ENCODE results near the gene TMBIM6. TPM values are rescaled to one million over a fixed set of nuclear protein-coding genes. Genes with fewer than 3 reads are reported as not detected.
"Not testable (repeated sequence)": the region's sequence is repeated elsewhere in the genome, so short reads cannot be mapped to it uniquely, and the experiment has no call there.

The TMBIM6 gene
- total RNA-seq, 4 donors from 2014 or later = 238 to 407 (median 319) TPM

DNA sequence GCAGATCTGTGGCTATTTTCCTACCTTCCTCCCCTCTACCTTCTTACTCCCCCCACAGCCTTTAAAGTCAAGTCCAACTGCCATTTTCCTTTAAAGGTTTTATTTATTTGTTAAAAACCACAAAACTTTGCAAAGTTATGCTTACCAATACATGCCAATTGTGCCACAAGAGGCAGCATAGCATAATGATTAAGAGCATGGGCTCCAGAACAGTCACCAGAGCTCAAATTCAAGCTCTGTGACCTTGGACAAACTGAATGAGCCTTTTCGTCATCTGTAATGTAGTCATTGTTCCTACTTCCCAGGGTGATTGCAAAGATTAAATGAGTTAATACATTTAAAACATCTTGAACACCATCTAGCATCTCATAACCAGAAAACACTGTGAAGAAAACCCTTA is 21.1 kb upstream of the TMBIM6 start:
- TF ChIP-seq POLR2A (IDR thresholded peaks at IDR 0.05) = no peak
- H3K4me3 ChIP-seq (ENCODE audit: low read depth, poor library complexity, severe bottlenecking) = no peak overlapping the region
- DNase-seq (ENCODE audit: low spot score in 2 of 2) = no peak
- intact Hi-C loops (cut with DNase I; ENCODE audit: low total_unique reads) = no loop called here
- 77 to 78% methylated on average over 1 of the region's 1 CpG for WGBS, 2 donors

DNA sequence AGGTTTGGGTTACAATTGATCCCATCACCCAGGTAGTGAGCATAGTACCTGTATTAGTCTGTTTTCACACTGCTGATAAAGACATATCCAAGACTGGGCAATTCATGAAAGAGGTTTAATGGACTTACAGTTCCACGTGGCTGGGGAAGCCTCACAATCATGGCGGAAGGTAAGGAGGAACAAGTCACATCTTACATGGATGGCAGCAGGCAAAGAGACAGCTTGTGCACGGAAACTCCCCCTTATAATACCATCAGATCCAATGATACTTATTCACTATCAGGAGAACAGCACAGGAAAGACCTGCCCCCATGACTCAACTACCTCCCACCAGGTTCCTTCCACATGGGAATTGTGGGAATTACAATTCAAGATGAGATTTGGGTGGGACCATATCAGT is 20.0 kb upstream of the TMBIM6 start:
- H3K4me3 ChIP-seq (ENCODE audit: low read depth, poor library complexity, severe bottlenecking); DNase-seq (ENCODE audit: low spot score in 2 of 2); intact Hi-C loops (cut with DNase I; ENCODE audit: low total_unique reads): not testable (repeated sequence)
- 79 to 88% methylated on average over 3 of the region's 3 CpGs for WGBS, 2 donors

DNA sequence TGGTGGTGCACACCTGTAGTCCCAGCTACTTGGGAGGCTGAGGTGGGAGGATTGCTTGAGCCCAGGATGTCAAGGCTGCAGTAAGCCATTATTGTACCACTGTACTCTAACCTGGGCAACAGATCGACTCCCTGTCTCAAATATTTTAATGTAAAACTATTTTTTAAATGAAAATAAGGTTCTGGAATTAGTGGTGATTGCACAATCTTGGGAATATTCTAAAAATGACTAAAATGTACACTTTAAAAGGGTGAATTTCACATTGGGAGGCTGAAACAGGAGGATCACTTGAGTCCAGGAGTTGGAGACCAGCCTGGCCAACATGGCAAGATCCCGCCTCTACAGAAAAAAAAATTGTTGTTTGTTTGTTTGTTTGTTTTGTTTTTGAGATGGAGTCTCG is 12.9 kb upstream of the TMBIM6 start:
- DNase-seq (ENCODE audit: low spot score in 2 of 2) = no peak
- WGBS, 2 donors = 96 to 100% methylated on average over 3 of the region's 3 CpGs
- H3K4me3 ChIP-seq (ENCODE audit: low read depth, poor library complexity, severe bottlenecking) = no peak overlapping the region
- no peak for TF ChIP-seq POLR2A (IDR thresholded peaks at IDR 0.05)
- intact Hi-C loops (cut with DNase I; ENCODE audit: low total_unique reads) = no loop called here

DNA sequence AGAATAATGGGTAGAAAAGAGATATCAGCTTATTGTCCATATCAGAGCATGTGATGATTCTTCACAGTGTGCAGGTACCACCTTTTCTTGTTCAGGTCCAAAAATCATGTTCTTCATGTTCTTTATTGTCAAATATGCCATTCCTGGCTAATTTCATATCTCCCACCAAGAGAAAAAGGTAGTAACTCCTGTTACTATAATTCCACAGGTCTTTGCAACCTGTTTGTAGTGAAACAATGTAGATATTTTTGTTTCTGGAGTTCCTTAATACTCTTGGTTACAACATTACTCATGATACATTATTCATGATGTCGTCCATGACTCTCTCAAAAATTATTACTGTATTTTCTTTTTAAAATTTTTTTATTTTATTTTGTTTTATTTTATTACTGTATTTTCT is 11.3 kb upstream of the TMBIM6 start:
- 76 to 88% methylated on average over 1 of the region's 1 CpG for WGBS, 2 donors
- TF ChIP-seq POLR2A (IDR thresholded peaks at IDR 0.05) = no peak
- TF ChIP-seq, protein P1, sequence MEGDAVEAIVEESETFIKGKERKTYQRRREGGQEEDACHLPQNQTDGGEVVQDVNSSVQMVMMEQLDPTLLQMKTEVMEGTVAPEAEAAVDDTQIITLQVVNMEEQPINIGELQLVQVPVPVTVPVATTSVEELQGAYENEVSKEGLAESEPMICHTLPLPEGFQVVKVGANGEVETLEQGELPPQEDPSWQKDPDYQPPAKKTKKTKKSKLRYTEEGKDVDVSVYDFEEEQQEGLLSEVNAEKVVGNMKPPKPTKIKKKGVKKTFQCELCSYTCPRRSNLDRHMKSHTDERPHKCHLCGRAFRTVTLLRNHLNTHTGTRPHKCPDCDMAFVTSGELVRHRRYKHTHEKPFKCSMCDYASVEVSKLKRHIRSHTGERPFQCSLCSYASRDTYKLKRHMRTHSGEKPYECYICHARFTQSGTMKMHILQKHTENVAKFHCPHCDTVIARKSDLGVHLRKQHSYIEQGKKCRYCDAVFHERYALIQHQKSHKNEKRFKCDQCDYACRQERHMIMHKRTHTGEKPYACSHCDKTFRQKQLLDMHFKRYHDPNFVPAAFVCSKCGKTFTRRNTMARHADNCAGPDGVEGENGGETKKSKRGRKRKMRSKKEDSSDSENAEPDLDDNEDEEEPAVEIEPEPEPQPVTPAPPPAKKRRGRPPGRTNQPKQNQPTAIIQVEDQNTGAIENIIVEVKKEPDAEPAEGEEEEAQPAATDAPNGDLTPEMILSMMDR (IDR thresholded peaks at IDR 0.05) = no peak
- no peak for DNase-seq (ENCODE audit: low spot score in 2 of 2)
- no peak overlapping the region for H3K4me3 ChIP-seq (ENCODE audit: low read depth, poor library complexity, severe bottlenecking)
- intact Hi-C loops (cut with DNase I; ENCODE audit: low total_unique reads) = no loop called here

DNA sequence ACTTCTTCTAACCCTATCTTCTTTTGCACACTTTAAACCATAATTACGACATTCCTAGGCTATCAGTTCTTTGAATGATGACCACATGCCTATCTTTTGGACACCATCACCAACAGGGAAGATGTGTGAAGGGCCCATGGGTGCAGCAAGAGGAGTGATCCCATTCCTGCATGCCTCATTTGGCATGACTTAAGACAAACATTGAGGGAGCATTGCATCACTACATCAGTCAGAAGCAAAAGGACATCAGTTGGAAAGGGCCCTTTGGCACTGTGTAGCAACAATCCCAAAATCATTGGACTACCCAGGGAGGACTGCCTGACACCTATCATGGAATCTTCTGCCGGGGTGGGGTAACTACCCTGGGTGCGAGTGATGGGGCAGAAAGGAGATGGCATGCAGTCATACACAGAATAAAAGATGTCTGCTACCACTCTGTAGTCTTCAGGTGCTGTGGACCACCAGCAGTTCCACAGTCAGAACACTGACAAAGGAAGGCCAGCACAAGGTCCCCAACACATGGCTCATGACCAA is 10.7 kb upstream of the TMBIM6 start:
- intact Hi-C loops (cut with DNase I; ENCODE audit: low total_unique reads) = no loop called here
- 86 to 98% methylated on average over 3 of the region's 3 CpGs for WGBS, 2 donors
- no peak for DNase-seq (ENCODE audit: low spot score in 2 of 2)
- H3K4me3 ChIP-seq (ENCODE audit: low read depth, poor library complexity, severe bottlenecking) = no peak overlapping the region
- no peak for TF ChIP-seq POLR2A (IDR thresholded peaks at IDR 0.05)
- TF ChIP-seq, protein P1 (IDR thresholded peaks at IDR 0.05) = no peak

DNA sequence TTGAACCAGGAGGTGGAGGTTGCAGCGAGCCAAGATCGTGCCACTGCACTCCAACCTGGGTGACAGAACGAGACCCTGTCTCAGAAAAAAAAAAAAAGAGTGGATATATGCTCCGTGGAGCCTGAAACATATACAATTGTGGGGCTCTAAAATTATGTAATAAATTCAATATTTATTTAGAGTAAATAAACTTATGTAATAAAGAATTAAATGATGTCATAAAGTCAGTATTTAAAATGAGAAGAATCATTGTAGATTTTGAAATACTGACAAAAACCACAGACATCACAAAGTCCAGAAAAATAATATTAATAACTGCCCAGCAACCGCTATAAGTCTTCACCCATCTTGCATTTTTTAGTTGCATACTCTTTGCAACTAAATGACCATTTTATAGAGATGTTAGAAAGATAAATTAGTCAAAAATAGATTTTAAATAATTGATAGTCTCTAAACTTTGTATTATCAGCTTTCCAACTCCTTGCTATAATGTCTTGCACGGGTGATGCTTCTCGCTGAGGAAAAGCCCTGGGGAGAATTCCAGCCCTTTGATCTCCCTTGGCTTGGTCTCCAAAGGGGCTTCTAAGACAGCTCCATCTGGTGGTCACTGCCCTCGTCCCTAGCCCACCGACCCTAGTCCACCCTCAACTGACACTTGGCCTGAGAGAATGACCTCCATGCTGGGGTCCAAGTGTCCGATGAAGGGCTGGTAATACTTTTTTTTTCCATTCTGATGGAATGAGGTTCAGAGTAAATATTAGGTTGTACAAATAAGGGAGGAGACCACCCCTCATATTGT is 7.9 kb upstream of the TMBIM6 start:
- intact Hi-C loops (cut with DNase I; ENCODE audit: low total_unique reads) = no loop called here
- TF ChIP-seq POLR2A (IDR thresholded peaks at IDR 0.05) = no peak
- TF ChIP-seq, protein P1 (IDR thresholded peaks at IDR 0.05) = no peak
- H3K4me3 ChIP-seq (ENCODE audit: low read depth, poor library complexity, severe bottlenecking) = no peak overlapping the region
- 79 to 82% methylated on average over 10 of the region's 10 CpGs for WGBS, 2 donors
- DNase-seq (ENCODE audit: low spot score in 2 of 2) = no peak

DNA sequence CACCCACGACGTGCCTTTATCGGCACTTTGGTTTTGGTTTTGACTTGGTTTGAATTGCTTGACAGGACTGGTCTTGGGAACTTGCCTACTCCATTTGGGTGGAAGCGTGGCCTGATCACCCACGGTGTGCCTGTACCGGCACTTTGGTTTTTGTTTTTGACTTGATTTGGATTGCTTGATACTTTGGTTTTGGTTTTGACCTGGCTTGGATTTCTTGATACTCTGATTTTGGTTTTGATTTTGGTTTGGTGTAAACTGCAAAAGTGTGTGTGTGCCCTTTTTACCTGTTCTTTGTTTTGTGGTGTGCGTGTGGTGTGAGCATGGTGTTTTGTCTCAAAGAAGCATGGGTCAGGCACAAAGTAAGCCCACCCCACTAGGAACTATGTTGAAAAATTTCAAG is 6.5 kb upstream of the TMBIM6 start:
- DNase-seq (ENCODE audit: low spot score in 2 of 2); H3K4me3 ChIP-seq (ENCODE audit: low read depth, poor library complexity, severe bottlenecking); intact Hi-C loops (cut with DNase I; ENCODE audit: low total_unique reads): not testable (repeated sequence)
- WGBS, 2 donors = 94 to 95% methylated on average over 7 of the region's 7 CpGs

DNA sequence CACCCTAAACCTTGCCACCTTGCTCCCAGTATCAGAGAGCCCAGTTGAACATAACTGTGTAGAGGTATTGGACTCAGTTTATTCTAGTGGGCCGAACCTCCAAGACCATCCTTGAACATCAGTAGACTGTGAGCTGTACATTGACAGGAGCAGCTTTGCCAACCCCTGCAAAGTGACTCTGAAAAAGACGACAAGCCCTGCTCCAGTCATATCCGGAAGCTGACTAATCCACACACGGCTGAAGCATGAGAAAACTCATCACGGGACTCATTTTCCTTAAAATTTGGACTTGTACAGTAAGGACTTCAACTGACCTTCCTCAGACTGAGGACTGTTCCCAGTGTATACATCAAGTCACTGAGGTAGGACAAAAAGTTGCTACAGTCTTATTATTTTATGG is 2.6 kb upstream of the TMBIM6 start:
- WGBS, 2 donors = 85 to 94% methylated on average over 5 of the region's 5 CpGs
- intact Hi-C loops (cut with DNase I; ENCODE audit: low total_unique reads); H3K4me3 ChIP-seq (ENCODE audit: low read depth, poor library complexity, severe bottlenecking); DNase-seq (ENCODE audit: low spot score in 2 of 2): not testable (repeated sequence)

DNA sequence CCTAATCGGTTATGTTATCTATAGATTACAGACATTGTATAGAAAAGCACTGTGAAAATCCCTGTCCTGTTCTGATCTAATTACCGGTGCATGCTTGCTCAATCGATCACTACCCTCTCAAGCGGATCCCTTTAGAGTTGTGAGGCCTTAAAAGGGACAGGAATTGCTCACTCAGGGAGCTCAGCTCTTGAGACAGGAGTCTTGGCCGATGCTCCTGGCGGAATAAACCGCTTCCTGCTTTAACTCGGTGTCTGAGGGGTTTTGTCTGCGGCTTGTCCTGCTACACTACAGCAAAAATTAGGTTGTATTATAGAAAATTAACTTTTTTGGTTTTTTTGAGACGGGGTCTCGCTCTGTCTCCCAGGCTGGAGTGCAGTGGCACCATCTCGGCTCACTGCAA is 1.1 kb upstream of the TMBIM6 start:
- DNase-seq (ENCODE audit: low spot score in 2 of 2); H3K4me3 ChIP-seq (ENCODE audit: low read depth, poor library complexity, severe bottlenecking); intact Hi-C loops (cut with DNase I; ENCODE audit: low total_unique reads): not testable (repeated sequence)
- 95 to 96% methylated on average over 12 of the region's 12 CpGs for WGBS, 2 donors
